Panc1 (cell line): ENCODE data around the gene TSHR.

Experiments used
- SIN3A ChIP-seq: IDR thresholded peaks from 2 replicates; pipeline ENCODE4 v1.6.1; 2012; ENCODE audit warnings: low read depth, mild to moderate bottlenecking, low read length, moderate library complexity, borderline replicate concordance; ENCODE audit not compliant: insufficient read depth
- TCF7L2 ChIP-seq: IDR thresholded peaks from 2 replicates; pipeline ENCODE4 v1.6.1; 2011; ENCODE audit warnings: mild to moderate bottlenecking, low read depth, low read length, inconsistent platforms
- TF ChIP-seq, protein P1 (sequence below): fragments of 450-650 bp; IDR thresholded peaks from 2 replicates; pipeline ENCODE4 v1.5.1; 2017; ENCODE audit warnings: mild to moderate bottlenecking
- TF ChIP-seq, protein P2 (sequence below), 2 experiments: IDR thresholded peaks; 2 replicates each; pipeline ENCODE4 v1.6.1; 2011 to 2012; ENCODE audit warnings: low read depth in 2 of 2, control low read depth in 1 of 2, low read length in 1 of 2, mild to moderate bottlenecking in 1 of 2, moderate library complexity in 1 of 2; ENCODE audit not compliant: insufficient read depth in 1 of 2

DNA sequence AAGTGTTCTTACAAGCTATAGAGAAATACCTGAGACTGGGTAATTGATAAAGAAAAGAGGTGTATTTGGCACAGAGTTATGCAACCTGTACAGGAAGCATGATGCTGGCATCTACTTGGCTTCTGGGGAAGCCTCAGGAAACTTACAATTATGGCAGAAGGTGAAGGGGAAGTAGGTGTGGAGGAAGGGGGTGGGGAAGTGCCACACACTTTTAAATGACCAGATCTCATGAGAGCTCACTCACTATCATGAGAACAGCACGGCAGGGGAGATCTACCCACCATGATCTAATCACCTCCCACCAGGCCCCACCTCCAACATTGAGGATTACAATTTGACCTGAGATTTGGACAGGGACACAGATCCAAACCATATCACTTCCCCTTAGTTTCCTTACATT is 32.8 kb downstream of the TSHR start:
- TF ChIP-seq, protein P1, sequence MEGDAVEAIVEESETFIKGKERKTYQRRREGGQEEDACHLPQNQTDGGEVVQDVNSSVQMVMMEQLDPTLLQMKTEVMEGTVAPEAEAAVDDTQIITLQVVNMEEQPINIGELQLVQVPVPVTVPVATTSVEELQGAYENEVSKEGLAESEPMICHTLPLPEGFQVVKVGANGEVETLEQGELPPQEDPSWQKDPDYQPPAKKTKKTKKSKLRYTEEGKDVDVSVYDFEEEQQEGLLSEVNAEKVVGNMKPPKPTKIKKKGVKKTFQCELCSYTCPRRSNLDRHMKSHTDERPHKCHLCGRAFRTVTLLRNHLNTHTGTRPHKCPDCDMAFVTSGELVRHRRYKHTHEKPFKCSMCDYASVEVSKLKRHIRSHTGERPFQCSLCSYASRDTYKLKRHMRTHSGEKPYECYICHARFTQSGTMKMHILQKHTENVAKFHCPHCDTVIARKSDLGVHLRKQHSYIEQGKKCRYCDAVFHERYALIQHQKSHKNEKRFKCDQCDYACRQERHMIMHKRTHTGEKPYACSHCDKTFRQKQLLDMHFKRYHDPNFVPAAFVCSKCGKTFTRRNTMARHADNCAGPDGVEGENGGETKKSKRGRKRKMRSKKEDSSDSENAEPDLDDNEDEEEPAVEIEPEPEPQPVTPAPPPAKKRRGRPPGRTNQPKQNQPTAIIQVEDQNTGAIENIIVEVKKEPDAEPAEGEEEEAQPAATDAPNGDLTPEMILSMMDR, result no peak
- TF ChIP-seq, protein P2, sequence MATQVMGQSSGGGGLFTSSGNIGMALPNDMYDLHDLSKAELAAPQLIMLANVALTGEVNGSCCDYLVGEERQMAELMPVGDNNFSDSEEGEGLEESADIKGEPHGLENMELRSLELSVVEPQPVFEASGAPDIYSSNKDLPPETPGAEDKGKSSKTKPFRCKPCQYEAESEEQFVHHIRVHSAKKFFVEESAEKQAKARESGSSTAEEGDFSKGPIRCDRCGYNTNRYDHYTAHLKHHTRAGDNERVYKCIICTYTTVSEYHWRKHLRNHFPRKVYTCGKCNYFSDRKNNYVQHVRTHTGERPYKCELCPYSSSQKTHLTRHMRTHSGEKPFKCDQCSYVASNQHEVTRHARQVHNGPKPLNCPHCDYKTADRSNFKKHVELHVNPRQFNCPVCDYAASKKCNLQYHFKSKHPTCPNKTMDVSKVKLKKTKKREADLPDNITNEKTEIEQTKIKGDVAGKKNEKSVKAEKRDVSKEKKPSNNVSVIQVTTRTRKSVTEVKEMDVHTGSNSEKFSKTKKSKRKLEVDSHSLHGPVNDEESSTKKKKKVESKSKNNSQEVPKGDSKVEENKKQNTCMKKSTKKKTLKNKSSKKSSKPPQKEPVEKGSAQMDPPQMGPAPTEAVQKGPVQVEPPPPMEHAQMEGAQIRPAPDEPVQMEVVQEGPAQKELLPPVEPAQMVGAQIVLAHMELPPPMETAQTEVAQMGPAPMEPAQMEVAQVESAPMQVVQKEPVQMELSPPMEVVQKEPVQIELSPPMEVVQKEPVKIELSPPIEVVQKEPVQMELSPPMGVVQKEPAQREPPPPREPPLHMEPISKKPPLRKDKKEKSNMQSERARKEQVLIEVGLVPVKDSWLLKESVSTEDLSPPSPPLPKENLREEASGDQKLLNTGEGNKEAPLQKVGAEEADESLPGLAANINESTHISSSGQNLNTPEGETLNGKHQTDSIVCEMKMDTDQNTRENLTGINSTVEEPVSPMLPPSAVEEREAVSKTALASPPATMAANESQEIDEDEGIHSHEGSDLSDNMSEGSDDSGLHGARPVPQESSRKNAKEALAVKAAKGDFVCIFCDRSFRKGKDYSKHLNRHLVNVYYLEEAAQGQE (IDR thresholded peaks at IDR 0.05; ENCODE audit: insufficient read depth in 1 of 2, low read depth in 2 of 2, low read length in 1 of 2), result no peak
- TF ChIP-seq TCF7L2 (no peak), SIN3A (no peak)
